Measurements from ENCODE around the gene STARD10. TPM values are rescaled to one million over a fixed set of nuclear protein-coding genes. Genes with fewer than 3 reads are reported as not detected.

Gene STARD10
- total and polyA plus RNA-seq, 2 experiments from 2014 or later: 16.6 to 20.5 TPM

GRCh38 chr11:72824811-72825505 is 31.1 kb upstream of the STARD10 start:
- 0 out of 2 replicates have a peak, but pooled peaks cover 2% of the 10 kb centered on the region for H4K20me1 ChIP-seq (replicated peaks; ENCODE audit: insufficient read depth)
- DNase-seq (ENCODE audit: low spot score) (no peak), ATAC-seq (no peak)
- peaks cover 26% of the 10 kb centered on the region for H3K27me3 Mint-ChIP-seq (ENCODE audit: insufficient read depth, low read depth, poor library complexity)
- H3K9me2 ChIP-seq (ENCODE audit: insufficient read depth): no peaks in the 10 kb centered on the region
- no peaks in the 10 kb centered on the region; the same call in 2 of the 3 replicates for H3K36me3 Mint-ChIP-seq (ENCODE audit: low read depth)
- H2AFZ ChIP-seq: no peak overlapping the region
- H3K27ac ChIP-seq (ENCODE audit: low read depth): no peak overlapping the region
- H3K79me2 ChIP-seq (replicated peaks; ENCODE audit: insufficient read depth): no peaks in the 10 kb centered on the region
- no peak overlapping the region for H3K4me3 ChIP-seq
- no peaks in the 10 kb centered on the region; the same call in 2 of the 3 replicates for H3K9me3 Mint-ChIP-seq
- 0 out of 2 replicates have a peak, but pooled peaks cover 3% of the 10 kb centered on the region for H3F3A ChIP-seq (replicated peaks; ENCODE audit: low read depth)
- no peak overlapping the region; the same call in 1 of the 2 replicates for H3K27ac Mint-ChIP-seq
- H3K4me2 ChIP-seq: no peak overlapping the region
- peaks cover 24% of the 10 kb centered on the region for H3K27me3 ChIP-seq (ENCODE audit: insufficient read depth)
- H3K36me3 ChIP-seq (ENCODE audit: insufficient read depth): no peaks in the 10 kb centered on the region
- H3K4me3 Mint-ChIP-seq: no peak overlapping the region; the same call in 2 of the 3 replicates
- H3K4me1 Mint-ChIP-seq: peaks cover 12% of the 10 kb centered on the region
- H3K4me1 ChIP-seq (ENCODE audit: insufficient read depth): no peaks in the 10 kb centered on the region
- TF ChIP-seq REST (IDR thresholded peaks at IDR 0.05; ENCODE audit: unreplicated experiment) (no peak), CREB1 (CRISPR knock-in tag; IDR thresholded peaks at IDR 0.05; ENCODE audit: low read depth) (no peak), ZNF462 (CRISPR knock-in tag; IDR thresholded peaks at IDR 0.05) (no peak), ETS1 (IDR thresholded peaks at IDR 0.05) (no peak), ZNF331 (CRISPR knock-in tag; IDR thresholded peaks at IDR 0.05; ENCODE audit: low read depth) (no peak), NANOG (IDR thresholded peaks at IDR 0.05; ENCODE audit: borderline replicate concordance) (no peak)

Data from GM23338 (cell line).